Cardiac muscle cell (in vitro differentiated cells and primary cell): Measurements from ENCODE around the gene FRY. TPM values are rescaled to one million over a fixed set of nuclear protein-coding genes. Genes with fewer than 3 reads are reported as not detected.

Source experiments
- DNase-seq, 2 donors: peaks; one replicate each; pipeline versions ENCODE4 v3.0.0 to v3.0.0-alpha.2; 2010 to 2017; ENCODE audit warnings: low read depth in 1 of 2, low spot score in 1 of 2
- H3K27ac ChIP-seq: fragments of 200-600 bp; sonication (generic); 2 replicates; pipeline ENCODE4 v1.5.1; 2016
- H3K27me3 ChIP-seq: fragments of 200-600 bp; sonication (generic); 2 replicates; pipeline ENCODE4 v1.6.0; 2016; ENCODE audit warnings: control low read depth
- H3K36me3 ChIP-seq: fragments of 200-600 bp; sonication (generic); 2 replicates; pipeline ENCODE4 v1.5.1; 2016; ENCODE audit warnings: control low read depth
- H3K4me1 ChIP-seq: fragments of 200-600 bp; sonication (generic); 2 replicates; pipeline ENCODE4 v1.8.1; 2017; ENCODE audit warnings: low read depth, mild to moderate bottlenecking, mixed run types
- H3K4me3 ChIP-seq: fragments of 200-600 bp; sonication (generic); 2 replicates; pipeline ENCODE4 v1.5.1; 2016; ENCODE audit warnings: mild to moderate bottlenecking
- H3K9me3 ChIP-seq: fragments of 200-600 bp; sonication (generic); 2 replicates; pipeline ENCODE4 v1.5.1; 2017; ENCODE audit warnings: low read depth, mild to moderate bottlenecking, control low read depth
- polyA plus RNA-seq: library from polyadenylated mRNA; unstranded; fragments of >200 nt; fragmentation: Nextera tagmentation; extraction: Ambion mirVana; gene quantifications from 2 replicates; pipeline ENCODE4 v1.2.1, GENCODE V29; 2016
- total RNA-seq: library from RNA; depleted of rRNA; stranded (reverse); fragments of >200 nt; gene quantifications from 2 replicates; pipeline ENCODE4 v1.2.3, GENCODE V29; 2016
- TF ChIP-seq, protein P1 (sequence below): IDR thresholded peaks from 2 replicates; pipeline ENCODE4 v1.5.1; 2012; ENCODE audit warnings: low read depth, mild to moderate bottlenecking, low read length

FRY gene
- total and polyA plus RNA-seq, 2 experiments from 2014 or later = 2.4 to 13.2 TPM

DNA sequence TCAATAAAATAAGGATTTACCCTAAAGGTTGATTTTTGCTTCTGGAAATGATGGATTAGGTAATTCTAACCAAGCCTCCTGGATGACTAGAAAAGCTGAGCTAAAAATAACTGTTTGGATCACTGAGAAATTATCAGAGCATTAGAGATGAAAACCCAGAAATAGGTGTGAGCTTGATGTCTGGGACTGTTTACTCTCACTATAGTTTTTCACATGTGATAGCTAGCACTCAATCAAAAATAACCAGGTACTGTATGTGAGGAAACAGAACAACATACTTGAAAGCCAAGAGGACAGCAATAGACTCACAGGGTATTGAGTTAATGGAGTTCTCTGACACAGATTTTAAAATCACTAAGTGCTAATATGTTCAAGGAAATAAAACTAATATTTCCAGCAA is 274.1 kb downstream of the FRY start:
- H3K36me3 ChIP-seq = no peaks in the 10 kb centered on the region
- H3K9me3 ChIP-seq = no peaks in the 10 kb centered on the region
- DNase-seq = no peak
- H3K4me3 ChIP-seq = no peak overlapping the region
- no peaks in the 10 kb centered on the region for H3K27me3 ChIP-seq
- no peak overlapping the region for H3K27ac ChIP-seq
- TF ChIP-seq, protein P1, sequence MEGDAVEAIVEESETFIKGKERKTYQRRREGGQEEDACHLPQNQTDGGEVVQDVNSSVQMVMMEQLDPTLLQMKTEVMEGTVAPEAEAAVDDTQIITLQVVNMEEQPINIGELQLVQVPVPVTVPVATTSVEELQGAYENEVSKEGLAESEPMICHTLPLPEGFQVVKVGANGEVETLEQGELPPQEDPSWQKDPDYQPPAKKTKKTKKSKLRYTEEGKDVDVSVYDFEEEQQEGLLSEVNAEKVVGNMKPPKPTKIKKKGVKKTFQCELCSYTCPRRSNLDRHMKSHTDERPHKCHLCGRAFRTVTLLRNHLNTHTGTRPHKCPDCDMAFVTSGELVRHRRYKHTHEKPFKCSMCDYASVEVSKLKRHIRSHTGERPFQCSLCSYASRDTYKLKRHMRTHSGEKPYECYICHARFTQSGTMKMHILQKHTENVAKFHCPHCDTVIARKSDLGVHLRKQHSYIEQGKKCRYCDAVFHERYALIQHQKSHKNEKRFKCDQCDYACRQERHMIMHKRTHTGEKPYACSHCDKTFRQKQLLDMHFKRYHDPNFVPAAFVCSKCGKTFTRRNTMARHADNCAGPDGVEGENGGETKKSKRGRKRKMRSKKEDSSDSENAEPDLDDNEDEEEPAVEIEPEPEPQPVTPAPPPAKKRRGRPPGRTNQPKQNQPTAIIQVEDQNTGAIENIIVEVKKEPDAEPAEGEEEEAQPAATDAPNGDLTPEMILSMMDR = no peak
- no peaks in the 10 kb centered on the region for H3K4me1 ChIP-seq

- Histone ChIP-seq H3K9me3 (no peaks in the 10 kb centered on the region), H3K4me1 (no peaks in the 10 kb centered on the region), H3K36me3 (no peaks in the 10 kb centered on the region), H3K27ac (no peak overlapping the region), H3K27me3 (no peaks in the 10 kb centered on the region), H3K4me3 (no peak overlapping the region)
- TF ChIP-seq, protein P1 = no peak
- peak in 1 of 2 donors; percentile 14 for DNase-seq
These were observed 277.9 kb downstream of the FRY start for GRCh38 chr13:32309312-32310133.

- DNase-seq = peak; percentile 70 to 81
- H3K4me1 ChIP-seq = no peaks in the 10 kb centered on the region
- no peaks in the 10 kb centered on the region for H3K27me3 ChIP-seq
- TF ChIP-seq, protein P1 = peak; percentile 69
- H3K9me3 ChIP-seq = no peaks in the 10 kb centered on the region
- no peak overlapping the region for H3K4me3 ChIP-seq
- no peak overlapping the region for H3K27ac ChIP-seq
- H3K36me3 ChIP-seq = no peaks in the 10 kb centered on the region
These were observed 278.6 kb downstream of the FRY start for GRCh38 chr13:32310134-32310706.

- no peak for DNase-seq
- Histone ChIP-seq H3K27ac (no peak overlapping the region), H3K36me3 (no peaks in the 10 kb centered on the region), H3K4me3 (no peak overlapping the region), H3K9me3 (no peaks in the 10 kb centered on the region), H3K27me3 (no peaks in the 10 kb centered on the region), H3K4me1 (no peaks in the 10 kb centered on the region)
- TF ChIP-seq, protein P1 = no peak
These were observed 279.8 kb downstream of the FRY start for GRCh38 chr13:32311188-32311897.

GRCh38 chr13:32314271-32315237 is 283.0 kb downstream of the FRY start:
- no peaks in the 10 kb centered on the region for H3K4me1 ChIP-seq
- peak; percentile 19 to 66 for DNase-seq
- H3K27me3 ChIP-seq = no peaks in the 10 kb centered on the region
- peak overlapping the region; percentile 85 for H3K27ac ChIP-seq
- H3K9me3 ChIP-seq = no peaks in the 10 kb centered on the region
- H3K4me3 ChIP-seq = peak overlapping the region; percentile 58
- no peaks in the 10 kb centered on the region for H3K36me3 ChIP-seq
- TF ChIP-seq, protein P1 = no peak
